Fibroblast of lung (primary cell): ENCODE results near the gene ARL15. TPM values are rescaled to one million over a fixed set of nuclear protein-coding genes. Genes with fewer than 3 reads are reported as not detected.

Source experiments
- DNase-seq, 2 donors: peaks; one replicate each; pipeline versions ENCODE4 v3.0.0 to v3.0.0-alpha.2; 2010; ENCODE audit warnings: low read depth in 2 of 2
- H2AFZ ChIP-seq: 2 replicates; pipeline ENCODE4 v1.5.1; 2012; ENCODE audit warnings: low read length, control low read depth, inconsistent platforms
- H3K27ac ChIP-seq: 2 replicates; pipeline ENCODE4 v1.5.1; 2011; ENCODE audit warnings: low read length, control low read depth; ENCODE audit not compliant: insufficient read depth
- H3K27me3 ChIP-seq: 2 replicates; pipeline ENCODE4 v1.5.1; 2011; ENCODE audit warnings: mild to moderate bottlenecking, low read length; ENCODE audit not compliant: control insufficient read depth, insufficient read depth
- H3K36me3 ChIP-seq: 2 replicates; pipeline ENCODE4 v1.5.1; 2011; ENCODE audit warnings: low read length; ENCODE audit not compliant: control insufficient read depth, insufficient read depth
- H3K4me1 ChIP-seq: 2 replicates; pipeline ENCODE4 v1.5.1; 2011; ENCODE audit warnings: low read length; ENCODE audit not compliant: control insufficient read depth, insufficient read depth; ENCODE audit errors: extremely low read depth
- H3K4me2 ChIP-seq: 2 replicates; pipeline ENCODE4 v1.5.1; 2011; ENCODE audit warnings: low read length, control low read depth; ENCODE audit not compliant: insufficient read depth; ENCODE audit errors: extremely low read depth
- H3K4me3 ChIP-seq, 4 experiments: fragments of 200-600 bp in 1 of 4; sonication (generic) in 1 of 4; replicated peaks in 1 of 4; 2 replicates each; pipeline ENCODE4 v1.5.1; 2011 to 2016; ENCODE audit warnings: low read length in 4 of 4, low read depth in 3 of 4, mild to moderate bottlenecking in 3 of 4, control low read depth in 2 of 4, inconsistent platforms in 1 of 4, mixed read lengths in 1 of 4; ENCODE audit not compliant: insufficient read depth in 1 of 4; ENCODE audit errors: control extremely low read depth in 1 of 4
- H3K79me2 ChIP-seq: 2 replicates; pipeline ENCODE4 v1.5.1; 2012; ENCODE audit warnings: mild to moderate bottlenecking, low read length, inconsistent platforms; ENCODE audit not compliant: control insufficient read depth, insufficient read depth
- H3K9ac ChIP-seq: 2 replicates; pipeline ENCODE4 v1.5.1; 2011; ENCODE audit warnings: mild to moderate bottlenecking, low read length, control low read depth; ENCODE audit not compliant: insufficient read depth
- H3K9me3 ChIP-seq: 2 replicates; pipeline ENCODE4 v1.5.1; 2012; ENCODE audit warnings: low read depth, low read length; ENCODE audit not compliant: control insufficient read depth, insufficient read depth
- H4K20me1 ChIP-seq: 2 replicates; pipeline ENCODE4 v1.5.1; 2011; ENCODE audit warnings: low read length; ENCODE audit not compliant: control insufficient read depth, insufficient read depth; ENCODE audit errors: extremely low read depth
- CTCF ChIP-seq, 2 donors: IDR thresholded peaks in 1 of 2; conservative IDR thresholded peaks in 1 of 2; 1 replicate in 1 of 2; 2 replicates in 1 of 2; pipeline ENCODE4 v1.5.1; 2011 to 2012; ENCODE audit warnings: low read length in 2 of 2, control low read depth in 1 of 2, inconsistent platforms in 1 of 2, low read depth in 1 of 2, mild to moderate bottlenecking in 1 of 2
- EZH2 ChIP-seq: IDR thresholded peaks from 2 replicates; pipeline ENCODE4 v1.5.1; 2012; ENCODE audit warnings: low read length, control low read depth, mild to moderate bottlenecking; ENCODE audit errors: missing control alignments
- polyA plus RNA-seq, 2 donors: library from polyadenylated mRNA; depleted of rRNA in 1 of 2; stranded (reverse) in 1 of 2; unstranded in 1 of 2; fragments of >200 nt; gene quantifications; 2 replicates each; pipeline ENCODE4 v1.2.1, GENCODE V29; 2011 to 2012; ENCODE audit warnings: missing spikeins in 1 of 2
- total RNA-seq: library from RNA; depleted of rRNA; stranded (reverse); fragments of >200 nt; gene quantifications from 2 replicates; pipeline ENCODE4 v1.2.1, GENCODE V29; 2014

The ARL15 gene
- total and polyA plus RNA-seq, 2 donors (not counting 1 experiment from before 2014, with no cell fraction given), result 20.6 to 28.7 TPM

- Histone ChIP-seq H4K20me1 (no peaks in the 10 kb centered on the region), H3K27me3 (no peaks in the 10 kb centered on the region), H3K4me3 (no peak overlapping the region), H3K9me3 (no peaks in the 10 kb centered on the region), H3K4me1 (no peaks in the 10 kb centered on the region), H3K27ac (no peak overlapping the region), H3K9ac (no peak overlapping the region), H3K79me2 (no peaks in the 10 kb centered on the region), H3K4me2 (no peak overlapping the region), H2AFZ (no peak overlapping the region), H3K36me3 (no peaks in the 10 kb centered on the region)
- TF ChIP-seq CTCF (conservative IDR thresholded peaks at IDR 0.05 in 1 of 2, IDR thresholded peaks at IDR 0.05 in 1 of 2; ENCODE audit: low read depth in 1 of 2, low read length in 2 of 2) (no peak), EZH2 (no peak)
- no peak for DNase-seq
Measured at GRCh38 chr5:53915120-53915519, 395.3 kb downstream of the ARL15 start.

- Histone ChIP-seq H3K79me2 (no peaks in the 10 kb centered on the region), H3K36me3 (no peaks in the 10 kb centered on the region), H3K4me1 (no peaks in the 10 kb centered on the region), H3K27ac (no peak overlapping the region), H3K27me3 (no peaks in the 10 kb centered on the region), H2AFZ (no peak overlapping the region), H3K9me3 (no peaks in the 10 kb centered on the region), H3K9ac (no peak overlapping the region), H3K4me3 (no peak overlapping the region), H4K20me1 (no peaks in the 10 kb centered on the region), H3K4me2 (no peak overlapping the region)
- no peak for DNase-seq
- TF ChIP-seq CTCF (conservative IDR thresholded peaks at IDR 0.05 in 1 of 2, IDR thresholded peaks at IDR 0.05 in 1 of 2; ENCODE audit: low read depth in 1 of 2, low read length in 2 of 2), result no peak
- no peak for TF ChIP-seq EZH2
Measured at GRCh38 chr5:53913941-53914340, 396.4 kb downstream of the ARL15 start.

GRCh38 chr5:53908757-53909156, 401.6 kb downstream of the ARL15 start:
- no peaks in the 10 kb centered on the region for H3K79me2 ChIP-seq
- H2AFZ ChIP-seq, result no peak overlapping the region
- H3K4me3 ChIP-seq, result no peak overlapping the region
- no peak overlapping the region for H3K4me2 ChIP-seq
- no peak overlapping the region for H3K27ac ChIP-seq
- H3K9me3 ChIP-seq, result no peaks in the 10 kb centered on the region
- H3K4me1 ChIP-seq, result no peaks in the 10 kb centered on the region
- no peak for TF ChIP-seq CTCF (conservative IDR thresholded peaks at IDR 0.05 in 1 of 2, IDR thresholded peaks at IDR 0.05 in 1 of 2; ENCODE audit: low read depth in 1 of 2, low read length in 2 of 2)
- TF ChIP-seq EZH2, result no peak
- H3K9ac ChIP-seq, result no peak overlapping the region
- H3K27me3 ChIP-seq, result no peaks in the 10 kb centered on the region
- no peaks in the 10 kb centered on the region for H4K20me1 ChIP-seq
- H3K36me3 ChIP-seq, result no peaks in the 10 kb centered on the region
- no peak for DNase-seq
